ENCODE results near the gene KIF17. TPM values are rescaled to one million over a fixed set of nuclear protein-coding genes. Genes with fewer than 3 reads are reported as not detected.

Gene KIF17
- total RNA-seq = under 0.01 and 1.9 TPM in 2 replicates

GRCh38 chr1:20717452-20718342 is at the start of gene KIF17:
KIF17 (minus strand) TSS chr1:20718007; CDS start chr1:20717706, 301 bp downstream.

GRCh38 chr1:20732588-20733359 is 15.0 kb upstream of the KIF17 start, which contains the start of gene SH2D5:
SH2D5 (minus strand) TSS chr1:20732703; CDS start chr1:20728044, 4,659 bp downstream.

GRCh38 chr1:20661207-20662109 is 56.3 kb downstream of the KIF17 start, which contains the start of gene DDOST:
DDOST (minus strand) TSS chr1:20661369; CDS start chr1:20661350, 19 bp downstream.

GRCh38 chr1:20633190-20634064 is 84.4 kb downstream of the KIF17 start, which contains the start of gene PINK1:
PINK1 (plus strand) TSS chr1:20633458; CDS start chr1:20633549, 91 bp downstream.

Other genes starting within 250 kb of the KIF17 start
- 25.1 and 28.4 TPM in 2 replicates for gene CAMK2N1, start 231.8 kb downstream of the KIF17 start, total RNA-seq
- gene MUL1, start 209.9 kb downstream of the KIF17 start, total RNA-seq = 20.4 and 35.7 TPM in 2 replicates
- 0.35 TPM in 1 of 2 replicates, not detected in the other for gene FAM43B, start 165.4 kb downstream of the KIF17 start, total RNA-seq
- gene CDA, start 128.9 kb downstream of the KIF17 start, total RNA-seq = 25.4 and 31.5 TPM in 2 replicates
- 116 and 133 TPM in 2 replicates for gene PINK1, start 84.5 kb downstream of the KIF17 start, total RNA-seq
- gene DDOST, start 56.6 kb downstream of the KIF17 start, total RNA-seq = 416 and 461 TPM in 2 replicates
- 1.7 and 5.0 TPM in 2 replicates for gene SH2D5, start 14.7 kb upstream of the KIF17 start, total RNA-seq
- gene HP1BP3, start 69.3 kb upstream of the KIF17 start, total RNA-seq = 129 and 159 TPM in 2 replicates